Pons (tissue), 1 donor: ENCODE data around the gene NTRK3.

ENCODE experiments used
- DNase-seq: peaks from one replicate; pipeline ENCODE4 v3.0.0-alpha.2; 2016; ENCODE audit warnings: low spot score

Gene NTRK3

GRCh38 chr15:88257311-88258092 lies 963 bp upstream of the NTRK3 start:
- no peak for DNase-seq

- no peak for DNase-seq
Observed at GRCh38 chr15:88255484-88256278, 858 bp downstream of the NTRK3 start.

- no peak for DNase-seq
Observed at GRCh38 chr15:88255087-88255483, 1.5 kb downstream of the NTRK3 start.

GRCh38 chr15:88252441-88252840 lies 4.1 kb downstream of the NTRK3 start:
- DNase-seq = no peak

GRCh38 chr15:88250826-88251225 lies 5.7 kb downstream of the NTRK3 start:
- no peak for DNase-seq

- no peak for DNase-seq
Observed at GRCh38 chr15:88249220-88249619, 7.3 kb downstream of the NTRK3 start.

- DNase-seq = no peak
Observed at GRCh38 chr15:88247914-88248313, 8.6 kb downstream of the NTRK3 start.

- peak; percentile 75 for DNase-seq
Observed at GRCh38 chr15:88246666-88247446, 9.7 kb downstream of the NTRK3 start.

- no peak for DNase-seq
Observed at GRCh38 chr15:88246081-88246480, 10.5 kb downstream of the NTRK3 start.

GRCh38 chr15:88243895-88244787 lies 12.4 kb downstream of the NTRK3 start:
- no peak for DNase-seq

- DNase-seq = no peak
Observed at GRCh38 chr15:88242586-88243555, 13.7 kb downstream of the NTRK3 start.

GRCh38 chr15:88241461-88241860 lies 15.1 kb downstream of the NTRK3 start:
- no peak for DNase-seq

- no peak for DNase-seq
Observed at GRCh38 chr15:88241060-88241459, 15.5 kb downstream of the NTRK3 start.

- no peak for DNase-seq
Observed at GRCh38 chr15:88239594-88239993, 16.9 kb downstream of the NTRK3 start.

GRCh38 chr15:88238618-88239430 lies 17.7 kb downstream of the NTRK3 start:
- DNase-seq = no peak

GRCh38 chr15:88234711-88235110 lies 21.8 kb downstream of the NTRK3 start:
- no peak for DNase-seq

- no peak for DNase-seq
Observed at GRCh38 chr15:88233921-88234320, 22.6 kb downstream of the NTRK3 start.

- DNase-seq = no peak
Observed at GRCh38 chr15:88232771-88233201, 23.8 kb downstream of the NTRK3 start.

- DNase-seq = no peak
Observed at GRCh38 chr15:88231909-88232644, 24.5 kb downstream of the NTRK3 start.
